Activated CD8-positive, alpha-beta memory T cell treated with anti-CD3 and anti-CD28 coated beads, Interleukin-2, amount 50 U/mL, for 4 hours (primary cell): Measurements from ENCODE around the gene TOP1.

Experiments
- DNase-seq: peaks from one replicate; pipeline ENCODE4 v3.0.0-alpha.2; 2020

Gene TOP1

DNA sequence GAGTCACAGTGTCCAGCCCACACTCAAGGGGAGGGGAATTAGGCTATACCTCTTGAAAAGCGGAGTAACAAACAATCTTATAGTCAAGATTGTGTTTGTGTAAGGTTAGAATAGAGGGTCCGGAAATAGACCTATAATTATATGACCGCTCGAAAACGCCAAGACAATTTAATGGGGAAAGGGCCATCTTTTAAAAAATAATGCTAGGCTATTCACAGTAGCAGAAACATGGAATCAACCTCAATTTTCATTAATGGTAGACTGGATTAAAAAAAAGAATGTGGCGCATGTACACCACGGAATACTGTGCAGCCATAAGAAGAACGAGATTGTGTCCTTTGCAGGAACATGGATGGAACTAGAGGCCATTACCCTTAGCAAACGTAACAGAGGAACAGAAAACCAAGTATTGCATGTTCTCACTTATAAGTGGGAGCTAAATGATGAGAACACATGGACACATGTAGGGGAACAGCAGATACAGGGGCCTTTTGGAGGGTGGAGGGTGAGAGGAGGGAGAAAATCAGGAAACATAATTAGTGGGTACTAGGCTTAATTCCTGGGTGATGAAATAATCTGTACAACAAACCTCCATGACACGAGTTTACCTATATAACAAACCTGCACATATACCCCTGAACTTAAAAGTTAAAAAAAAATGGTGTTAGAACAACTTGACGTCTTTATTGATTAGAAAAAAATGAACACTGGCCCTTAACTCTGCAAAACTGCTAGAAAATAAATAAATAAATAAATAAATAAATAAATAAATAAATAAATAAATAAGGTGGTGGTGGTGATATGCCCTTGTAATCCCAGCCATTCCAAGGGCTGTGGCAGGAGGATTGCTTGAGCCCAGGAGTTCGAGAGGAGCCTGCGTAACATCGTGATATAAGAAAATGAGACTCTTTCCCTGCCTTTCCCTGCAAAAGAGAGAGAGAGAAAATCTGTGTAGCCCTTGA is 30.3 kb downstream of the TOP1 start:
- DNase-seq, result no peak

- DNase-seq, result no peak
Observed at GRCh38 chr20:41061155-41061554, 32.5 kb downstream of the TOP1 start.

DNA sequence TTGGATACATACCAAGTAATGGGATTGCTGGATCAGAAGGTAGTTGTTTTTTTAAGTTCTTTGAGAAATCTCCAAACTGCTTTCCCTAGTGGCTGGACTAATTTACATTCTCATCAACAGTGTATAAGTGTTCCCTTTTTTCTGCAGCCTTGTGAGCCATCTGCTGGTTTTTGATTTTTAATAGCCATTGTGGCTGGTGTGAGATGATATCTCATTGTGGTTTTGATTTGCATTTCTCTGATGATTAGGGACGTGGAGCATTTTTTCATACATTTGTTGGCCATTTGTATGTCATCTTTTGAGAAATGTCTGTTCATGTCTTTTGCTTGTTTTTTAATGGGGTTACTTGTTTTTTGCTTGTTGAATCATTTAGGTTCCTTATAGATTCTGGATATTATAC is 34.8 kb downstream of the TOP1 start:
- DNase-seq, result no peak

GRCh38 chr20:41064377-41064776 is 35.8 kb downstream of the TOP1 start:
- DNase-seq, result no peak

DNA sequence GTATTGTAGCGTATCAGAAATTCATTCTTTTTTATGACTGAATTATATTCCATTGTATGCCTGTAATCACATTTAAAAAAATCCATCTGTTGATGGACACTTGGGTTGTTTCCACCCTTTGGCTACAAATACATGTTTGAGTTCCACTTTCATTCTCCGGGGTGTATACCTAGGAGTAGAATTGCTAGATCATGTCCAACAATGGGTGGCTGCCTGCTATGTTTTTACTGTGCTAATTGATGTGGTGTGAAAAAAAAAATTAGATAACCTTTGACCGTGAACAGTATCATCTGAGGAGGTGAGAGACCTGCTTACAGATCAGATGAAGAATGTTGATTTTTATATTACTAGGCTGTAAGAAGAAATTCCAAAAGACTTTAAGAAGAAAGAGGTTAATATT is 37.1 kb downstream of the TOP1 start:
- no peak for DNase-seq

DNA sequence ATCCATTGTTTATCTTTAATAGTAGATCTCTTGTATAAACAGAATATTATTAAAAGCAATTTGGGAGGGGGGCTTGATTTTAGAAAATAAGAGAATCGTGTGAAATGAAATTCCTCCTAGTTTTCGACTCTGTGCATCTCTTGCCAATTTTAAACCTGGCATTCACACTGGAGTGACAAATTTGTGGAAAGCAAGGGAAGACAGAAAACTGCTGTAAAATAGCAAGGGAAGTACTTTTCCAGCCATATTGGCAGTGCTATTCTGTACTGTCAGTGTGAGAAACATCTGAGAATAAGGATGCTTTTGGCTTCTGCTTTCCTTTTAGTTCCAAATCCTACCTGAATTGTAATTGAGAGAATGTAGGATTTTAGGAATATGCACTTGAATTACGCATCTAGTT is 40.2 kb downstream of the TOP1 start:
- DNase-seq, result no peak

- DNase-seq, result no peak
Observed at GRCh38 chr20:41072190-41072863, 43.7 kb downstream of the TOP1 start.

- DNase-seq, result no peak
Observed at GRCh38 chr20:41072915-41073314, 44.3 kb downstream of the TOP1 start.

- DNase-seq, result no peak
Observed at GRCh38 chr20:41074441-41074840, 45.8 kb downstream of the TOP1 start.

DNA sequence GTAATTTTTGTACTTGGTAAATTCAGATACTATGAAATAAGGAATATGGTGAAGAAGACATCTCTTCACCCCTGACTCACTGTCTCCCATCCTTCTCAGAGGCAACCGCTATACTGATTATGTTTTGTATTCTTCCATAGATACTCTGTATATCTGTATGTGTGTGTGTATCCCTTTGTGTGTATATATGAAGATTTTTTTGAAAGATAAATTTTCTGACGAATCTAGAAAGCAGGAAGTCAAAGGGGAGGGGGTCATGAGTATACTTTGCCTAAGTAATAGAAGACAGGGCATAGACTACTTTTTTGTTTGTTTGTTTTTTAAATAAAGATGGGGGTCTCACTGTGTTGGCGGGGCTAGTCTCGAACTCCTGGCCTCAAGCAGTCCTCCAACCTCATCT is 48.2 kb downstream of the TOP1 start:
- no peak for DNase-seq

GRCh38 chr20:41078329-41078728 is 49.7 kb downstream of the TOP1 start:
- no peak for DNase-seq

DNA sequence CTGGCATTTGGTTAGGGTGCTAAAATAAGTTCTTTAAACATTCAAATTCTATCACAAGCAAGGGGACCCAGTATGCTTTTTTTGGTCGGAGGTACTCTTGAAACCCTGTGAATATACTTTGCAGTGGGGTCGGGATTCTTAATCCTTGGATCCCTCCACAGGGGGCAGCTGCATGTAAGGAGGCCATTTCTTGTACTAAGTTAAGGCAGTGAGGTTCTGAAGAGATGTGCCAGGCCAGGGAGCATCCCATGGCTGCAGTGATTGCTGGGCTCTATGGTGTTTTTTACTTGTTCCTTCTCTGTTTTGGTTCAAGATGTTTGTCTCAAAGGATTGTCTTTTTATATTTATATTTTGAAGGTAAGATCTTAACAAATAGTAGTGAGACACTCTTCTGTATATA is 50.4 kb downstream of the TOP1 start:
- no peak for DNase-seq

GRCh38 chr20:41080866-41081265 is 52.2 kb downstream of the TOP1 start:
- DNase-seq, result no peak

DNA sequence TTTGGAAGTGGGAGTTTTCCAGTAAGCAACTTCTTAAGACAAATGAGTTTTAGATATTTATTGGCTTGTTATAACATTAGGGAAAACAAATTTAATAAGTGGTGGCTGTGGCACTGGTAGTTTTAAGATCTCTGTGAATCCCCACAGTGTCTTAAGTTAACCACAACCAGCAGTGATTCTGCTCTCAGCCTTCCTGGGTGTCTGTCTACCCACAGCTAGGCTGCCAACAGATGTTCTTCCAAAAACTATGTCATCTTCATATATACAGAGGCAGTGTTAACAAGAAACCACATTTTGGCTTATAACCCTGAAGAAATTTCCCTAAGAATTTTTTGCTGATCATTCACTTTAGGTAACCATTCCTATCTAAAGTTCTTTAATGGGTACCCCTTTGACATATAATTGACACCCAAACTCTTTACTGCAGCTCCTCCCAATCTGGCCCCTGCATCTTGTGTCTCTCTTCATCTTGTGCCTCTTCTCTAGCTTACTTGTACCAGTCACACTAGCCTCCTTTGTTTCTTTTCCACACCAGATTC is 52.7 kb downstream of the TOP1 start:
- DNase-seq, result no peak

DNA sequence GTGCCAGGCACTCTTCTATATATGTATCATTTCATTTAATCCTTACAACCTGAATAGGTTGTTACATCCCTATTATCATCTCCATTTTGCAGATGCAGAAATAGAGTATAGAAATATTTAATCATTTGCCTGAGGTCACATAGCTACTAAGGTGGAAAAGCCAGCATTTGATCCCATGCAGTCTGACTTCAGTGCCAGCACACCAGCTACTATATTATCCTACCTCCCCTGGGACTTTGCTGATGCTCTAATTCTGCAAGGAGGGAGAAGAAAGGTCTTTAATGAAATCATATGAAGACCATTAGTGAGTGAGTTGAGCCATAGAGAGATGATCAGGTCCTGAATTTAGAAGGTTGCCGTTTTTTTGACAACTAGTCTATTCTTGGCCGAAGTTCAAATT is 53.7 kb downstream of the TOP1 start:
- no peak for DNase-seq

DNA sequence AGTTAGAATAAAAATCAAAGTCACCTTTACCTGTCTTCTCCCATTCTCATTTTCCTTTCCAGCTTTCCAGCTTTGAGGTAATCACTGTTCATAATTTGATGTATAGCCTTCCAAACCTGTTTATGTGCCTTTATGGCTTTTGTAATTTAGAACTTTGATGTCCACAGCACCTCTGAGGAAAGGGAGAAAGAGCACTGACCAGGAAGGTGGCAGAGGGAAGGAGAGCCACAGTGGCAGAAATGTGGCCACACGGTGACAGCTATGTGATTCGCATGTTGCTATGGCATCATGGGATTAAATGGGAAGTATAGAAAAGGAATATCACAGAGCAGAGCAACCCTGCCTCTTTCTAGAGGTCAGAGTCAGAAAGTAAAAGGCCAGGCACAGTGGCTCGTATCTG is 57.0 kb downstream of the TOP1 start:
- DNase-seq, result no peak

DNA sequence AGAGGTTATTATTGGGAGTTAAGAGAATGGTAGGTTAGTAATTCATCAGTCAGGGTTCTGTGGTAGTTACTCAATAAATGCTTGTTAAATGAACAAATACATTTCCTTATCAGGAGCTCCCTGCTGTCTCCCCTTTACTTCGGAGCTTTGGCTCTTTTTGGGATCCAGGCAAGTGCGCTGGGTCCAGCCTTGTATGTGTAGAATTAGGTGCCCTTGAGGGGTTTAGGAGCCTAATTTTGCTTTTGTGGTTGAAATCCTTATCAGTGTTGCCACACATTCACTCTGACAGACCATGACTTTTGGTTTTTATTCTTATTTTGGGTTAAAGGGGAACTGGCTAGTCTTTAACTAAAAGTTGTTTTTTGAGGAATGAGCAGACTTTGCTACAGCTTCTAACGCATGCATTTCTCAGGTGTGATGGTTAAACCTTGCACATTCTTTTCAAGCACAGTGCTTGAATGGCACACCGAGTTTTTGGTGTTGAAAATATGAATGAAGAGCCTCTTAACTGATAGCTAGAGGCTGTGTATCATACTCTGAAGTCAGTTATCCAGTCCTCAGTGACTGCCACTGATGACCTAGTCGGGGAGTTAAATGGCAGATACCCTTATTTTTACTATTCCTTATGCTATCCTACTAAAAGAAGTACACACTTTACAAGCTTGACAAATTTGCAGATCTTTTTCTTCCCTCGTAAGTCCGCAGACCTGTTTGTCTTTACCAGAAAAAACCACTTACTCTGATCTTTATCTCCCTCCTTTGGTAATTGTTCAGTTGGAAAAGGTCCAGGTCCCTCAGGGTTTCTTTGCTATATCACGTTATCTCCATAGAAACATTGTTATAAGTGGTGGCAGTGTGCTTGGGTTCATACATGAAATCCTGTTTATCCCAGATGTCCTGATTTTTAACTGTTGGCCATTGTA is 58.0 kb downstream of the TOP1 start:
- no peak for DNase-seq

GRCh38 chr20:41087325-41087685 is 58.7 kb downstream of the TOP1 start:
- no peak for DNase-seq

DNA sequence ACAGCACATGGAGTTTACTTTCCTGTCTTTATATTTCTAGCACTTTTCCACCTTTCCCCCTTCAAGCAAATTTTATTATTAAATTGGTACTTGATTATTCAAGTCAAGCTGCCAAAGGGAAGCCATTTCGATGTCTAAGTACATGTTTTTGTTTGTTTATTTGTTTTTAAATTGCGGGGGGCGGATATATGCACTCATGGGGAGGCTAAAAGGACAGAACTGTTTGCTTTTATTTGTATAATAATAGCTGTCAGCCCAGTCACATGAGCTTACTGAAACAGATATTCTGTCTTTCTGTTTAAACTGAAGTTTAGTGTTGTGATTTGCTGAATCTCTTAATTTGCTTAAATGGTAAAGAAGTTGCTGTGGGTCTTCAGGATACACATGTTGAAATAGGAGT is 59.2 kb downstream of the TOP1 start:
- no peak for DNase-seq

DNA sequence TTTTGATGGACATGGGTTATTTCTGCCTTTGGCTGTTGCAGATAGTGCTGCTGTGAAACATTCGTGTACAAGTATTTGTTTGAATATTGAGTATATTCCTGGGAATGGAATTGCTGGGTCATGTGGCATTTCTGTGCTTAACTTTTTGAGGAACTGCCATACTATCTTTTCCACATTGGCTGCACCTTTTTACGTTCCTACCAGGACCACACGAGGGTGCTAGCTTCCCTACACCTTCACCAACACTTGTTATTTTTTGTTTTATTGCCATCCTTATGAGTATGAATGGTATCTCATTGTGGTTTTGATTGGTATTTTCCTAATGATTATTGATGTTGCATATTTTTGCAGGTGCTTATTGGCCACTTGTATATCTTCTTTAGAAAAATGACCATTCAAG is 60.9 kb downstream of the TOP1 start:
- no peak for DNase-seq

GRCh38 chr20:41091927-41092326 is 63.3 kb downstream of the TOP1 start:
- DNase-seq, result no peak

DNA sequence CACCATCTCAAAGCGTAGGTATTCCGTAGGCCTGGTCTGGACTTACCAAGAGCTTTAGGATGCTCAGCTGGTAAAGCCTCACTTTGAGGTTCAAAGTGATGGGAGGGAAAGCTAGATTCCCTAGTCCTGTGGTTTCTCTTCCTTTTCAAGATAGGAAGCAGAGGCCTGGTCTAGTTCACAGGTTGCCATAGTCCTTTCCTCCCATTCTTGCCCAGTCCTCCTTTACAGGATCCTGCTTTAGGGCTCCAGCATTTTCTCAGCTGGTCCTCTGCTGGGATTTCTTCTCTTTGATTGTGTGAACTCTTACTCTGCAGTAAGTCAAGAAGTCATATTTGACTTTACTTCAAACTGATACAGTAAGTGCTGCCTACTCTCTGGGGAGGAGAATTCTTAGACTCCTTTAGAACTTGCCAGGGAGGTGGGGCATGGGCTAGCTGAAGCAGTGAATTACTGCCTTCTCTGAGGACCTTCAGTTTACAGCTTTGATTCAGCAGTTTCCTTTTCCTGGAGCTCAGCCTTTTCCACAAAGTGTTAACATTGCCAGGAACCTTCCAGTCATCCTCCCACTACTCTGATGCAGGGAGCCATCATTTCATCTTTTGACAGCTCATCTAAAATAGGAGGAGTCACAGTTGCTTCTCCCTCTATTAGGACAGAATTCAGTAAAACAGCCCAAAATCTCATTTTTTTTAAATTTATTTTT is 65.9 kb downstream of the TOP1 start:
- DNase-seq, result no peak
